PC-3 (cell line): ENCODE results near the gene DHX58. TPM values are rescaled to one million over a fixed set of nuclear protein-coding genes. Genes with fewer than 3 reads are reported as not detected.

Source experiments
- ATAC-seq: fragments of 200-7000 bp; cut with Tn5 transposase; 2 replicates; pipeline ENCODE4 v1.9.1; 2020; ENCODE audit warnings: mild to moderate bottlenecking, moderate library complexity
- BruUV-seq: library from RNA; stranded (reverse); fragments of 400-500 nt; replicated peaks from 2 replicates; lab custom pipeline; 2021; lab: Mats Ljungman, UMichigan
- CTCF ChIA-PET: fragments of 300-600 bp; sonication (Branson Sonifier 250); formaldehyde crosslinking; loops from one replicate; lab custom pipeline; 2022; ENCODE audit warnings: antibody characterized with exemption; lab: Charles Lee
- POLR2A ChIA-PET: fragments of 300-600 bp; sonication (Branson Sonifier 250); formaldehyde crosslinking; loops from one replicate; lab custom pipeline; 2022; ENCODE audit warnings: antibody characterized with exemption; ENCODE audit not compliant: unreplicated experiment; lab: Charles Lee
- DNase-seq: peaks from one replicate; pipeline ENCODE4 v3.0.0-alpha.2; 2015
- H2AFZ ChIP-seq: fragments of 300-600 bp; sonication (generic); 2 replicates; pipeline ENCODE4 v1.6.0; 2016; ENCODE audit warnings: antibody characterized with exemption, low read length
- H3F3A ChIP-seq: fragments of 300-600 bp; sonication (generic); one replicate; pipeline ENCODE4 v1.6.0; 2017; ENCODE audit warnings: antibody characterized with exemption, low read length, control low read depth, mild to moderate bottlenecking; ENCODE audit not compliant: unreplicated experiment
- H3K27ac ChIP-seq: fragments of 300-600 bp; sonication (generic); 2 replicates; pipeline ENCODE4 v1.5.1; 2016; ENCODE audit warnings: mild to moderate bottlenecking, low read length
- H3K27me3 ChIP-seq: fragments of 300-600 bp; sonication (generic); 2 replicates; pipeline ENCODE4 v1.6.1; 2016; ENCODE audit warnings: low read length, mixed read lengths
- H3K36me3 ChIP-seq: fragments of 300-600 bp; sonication (generic); 2 replicates; pipeline ENCODE4 v1.6.1; 2016; ENCODE audit warnings: low read depth, mixed run types, low read length, mixed read lengths
- H3K4me1 ChIP-seq: fragments of 300-600 bp; sonication (generic); 2 replicates; pipeline ENCODE4 v1.5.1; 2016; ENCODE audit warnings: low read length; ENCODE audit not compliant: insufficient read depth
- H3K4me2 ChIP-seq: fragments of 300-600 bp; sonication (generic); 2 replicates; pipeline ENCODE4 v1.6.0; 2016; ENCODE audit warnings: low read length
- H3K4me3 ChIP-seq: fragments of 300-600 bp; sonication (generic); 2 replicates; pipeline ENCODE4 v1.5.1; 2016; ENCODE audit warnings: mild to moderate bottlenecking, low read length, mixed read lengths
- H3K79me2 ChIP-seq: fragments of 300-600 bp; sonication (generic); 2 replicates; pipeline ENCODE4 v1.6.1; 2017; ENCODE audit warnings: low read length, mixed read lengths
- H3K9ac ChIP-seq: fragments of 300-600 bp; sonication (generic); 2 replicates; pipeline ENCODE4 v1.6.0; 2016; ENCODE audit warnings: mild to moderate bottlenecking, low read length
- H3K9me2 ChIP-seq: fragments of 300-600 bp; sonication (generic); replicated peaks from 2 replicates; pipeline ENCODE4 v1.6.1; 2016; ENCODE audit warnings: mixed run types, low read length, mixed read lengths
- H3K9me3 ChIP-seq: fragments of 300-600 bp; sonication (generic); 2 replicates; pipeline ENCODE4 v1.6.1; 2016; ENCODE audit warnings: low read length, mixed read lengths
- H4K20me1 ChIP-seq: fragments of 300-600 bp; sonication (generic); 2 replicates; pipeline ENCODE4 v1.6.1; 2016; ENCODE audit warnings: low read length, mixed read lengths
- CTCF ChIP-seq: fragments of 300-600 bp; sonication (generic); conservative IDR thresholded peaks from 2 replicates; pipeline ENCODE4 v1.5.1; 2017; ENCODE audit warnings: antibody characterized with exemption, low read depth, mild to moderate bottlenecking, low read length
- EZH2 ChIP-seq: fragments of 300-600 bp; sonication (generic); IDR thresholded peaks from one replicate; pipeline ENCODE4 v1.6.1; 2017; ENCODE audit warnings: antibody characterized with exemption, mild to moderate bottlenecking, low read length; ENCODE audit not compliant: unreplicated experiment
- EZH2phosphoT487 ChIP-seq: fragments of 300-600 bp; sonication (generic); IDR thresholded peaks from 2 replicates; pipeline ENCODE4 v1.6.1; 2018; ENCODE audit warnings: mild to moderate bottlenecking, antibody characterized with exemption, low read length, borderline replicate concordance
- intact Hi-C: fragments of 100-400 bp; cut with micrococcal nuclease; formaldehyde crosslinking; loops from 2 replicates; pipeline ENCODE4 v1.9.0; 2023
- total RNA-seq: library from RNA; depleted of rRNA; stranded (reverse); fragments of >200 nt; gene quantifications from 2 replicates; pipeline ENCODE4 v1.2.3, GENCODE V29; 2014

DHX58 gene
- total RNA-seq, 1 experiment from 2014 or later, result not detected

DNA sequence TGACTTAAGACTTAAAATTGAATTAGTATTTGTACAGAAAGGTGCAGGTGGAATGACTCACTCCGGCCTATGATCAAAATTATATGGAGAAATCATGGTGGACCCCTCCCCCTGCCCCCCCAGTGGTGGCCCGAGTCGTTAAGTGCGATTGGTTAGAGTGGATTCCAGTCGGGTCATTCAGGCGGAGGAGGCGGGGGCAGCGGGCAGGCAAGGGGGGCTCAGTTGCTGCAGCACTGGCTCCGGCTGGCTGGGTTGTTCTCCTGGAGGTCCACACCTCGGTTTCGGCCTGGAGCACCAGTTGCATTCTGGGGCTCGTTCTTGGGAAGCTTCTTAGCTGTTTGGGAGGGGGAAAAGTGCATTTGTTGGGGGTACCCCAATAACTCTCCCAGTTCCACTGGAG lies 13.1 kb upstream of the DHX58 start:
- no peaks in the 10 kb centered on the region for H3K79me2 ChIP-seq
- H3F3A ChIP-seq, result no peaks in the 10 kb centered on the region
- intact Hi-C loops, result no loop called here
- H3K4me1 ChIP-seq, result no peaks in the 10 kb centered on the region
- H3K9me2 ChIP-seq, result no peaks in the 10 kb centered on the region
- BruUV-seq, result no TSS peak
- H3K9ac ChIP-seq, result no peak overlapping the region
- no peaks in the 10 kb centered on the region for H3K9me3 ChIP-seq
- H2AFZ ChIP-seq, result no peak overlapping the region
- H4K20me1 ChIP-seq, result no peaks in the 10 kb centered on the region
- H3K27ac ChIP-seq, result no peak overlapping the region
- DNase-seq (no peak), ATAC-seq (no peak)
- H3K4me3 ChIP-seq, result no peak overlapping the region
- TF ChIP-seq CTCF (no peak), EZH2phosphoT487 (no peak), EZH2 (no peak)
- CTCF ChIA-PET, result no interaction called here
- H3K4me2 ChIP-seq, result no peak overlapping the region
- H3K27me3 ChIP-seq, result no peaks in the 10 kb centered on the region
- POLR2A ChIA-PET, result no interaction called here
- H3K36me3 ChIP-seq, result no peaks in the 10 kb centered on the region

- H3F3A ChIP-seq, result no peaks in the 10 kb centered on the region
- intact Hi-C loops, result no loop called here
- H3K9me2 ChIP-seq, result no peaks in the 10 kb centered on the region
- no peak overlapping the region for H3K4me3 ChIP-seq
- H3K9me3 ChIP-seq, result no peaks in the 10 kb centered on the region
- no peaks in the 10 kb centered on the region for H3K36me3 ChIP-seq
- H3K79me2 ChIP-seq, result no peaks in the 10 kb centered on the region
- H3K27me3 ChIP-seq, result no peaks in the 10 kb centered on the region
- DNase-seq, result no peak
- H4K20me1 ChIP-seq, result no peaks in the 10 kb centered on the region
- H3K4me2 ChIP-seq, result no peak overlapping the region
- no peak overlapping the region for H2AFZ ChIP-seq
- CTCF ChIA-PET, result no interaction called here
- no peak for ATAC-seq
- BruUV-seq, result no TSS peak
- H3K9ac ChIP-seq, result no peak overlapping the region
- no peaks in the 10 kb centered on the region for H3K4me1 ChIP-seq
- H3K27ac ChIP-seq, result no peak overlapping the region
- POLR2A ChIA-PET, result no interaction called here
- TF ChIP-seq EZH2phosphoT487, result no peak
- TF ChIP-seq CTCF, result no peak
- TF ChIP-seq EZH2, result no peak
Observed at GRCh38 chr17:42124256-42124655, 11.7 kb upstream of the DHX58 start.

DNA sequence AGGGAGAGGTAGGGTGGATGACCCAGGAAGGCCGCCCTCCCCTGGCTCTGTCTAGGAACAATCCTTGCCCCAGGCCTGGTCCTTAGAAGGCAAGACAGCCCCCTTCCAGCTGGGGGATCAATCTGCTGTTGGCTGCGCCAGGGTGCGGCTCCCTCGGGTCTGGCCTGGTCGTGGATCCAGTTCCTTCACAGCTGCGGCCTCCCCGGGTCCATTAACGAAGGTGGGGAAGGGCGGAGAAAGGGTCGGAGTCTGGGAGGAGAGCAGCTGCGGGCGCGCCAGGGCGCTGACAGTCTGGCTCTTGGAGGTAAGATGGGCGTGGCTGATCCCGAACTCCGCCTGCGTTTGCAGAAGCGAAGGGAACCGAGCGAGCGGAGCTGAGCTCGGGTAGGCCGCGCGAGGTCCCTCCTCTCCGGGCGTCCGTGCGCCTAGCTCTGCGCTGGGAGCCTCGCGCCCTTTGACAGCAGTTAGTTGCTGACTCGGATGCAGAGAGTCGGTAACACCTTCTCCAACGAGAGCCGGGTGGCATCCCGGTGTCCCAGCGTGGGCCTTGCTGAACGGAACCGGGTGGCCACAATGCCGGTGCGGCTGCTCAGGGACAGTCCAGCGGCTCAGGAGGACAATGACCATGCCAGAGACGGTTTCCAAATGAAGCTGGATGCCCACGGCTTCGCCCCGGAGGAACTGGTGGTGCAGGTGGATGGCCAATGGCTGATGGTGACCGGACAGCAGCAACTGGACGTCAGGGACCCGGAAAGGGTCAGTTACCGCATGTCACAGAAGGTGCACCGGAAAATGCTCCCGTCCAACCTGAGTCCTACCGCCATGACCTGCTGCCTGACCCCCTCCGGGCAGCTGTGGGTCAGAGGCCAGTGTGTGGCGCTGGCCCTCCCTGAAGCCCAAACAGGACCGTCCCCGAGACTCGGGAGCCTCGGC lies 10.1 kb upstream of the DHX58 start, which contains the start of gene HSPB9:
HSPB9 (plus strand) TSS at position 434 of the 933 bp plus-strand sequence; CDS start at position 481, 47 bp downstream.
- Histone ChIP-seq H3K27me3 (no peaks in the 10 kb centered on the region), H3K9me2 (no peaks in the 10 kb centered on the region), H3K9ac (no peak within 1 kb of the TSS), H3F3A (no peaks in the 10 kb centered on the region), H3K36me3 (no peaks in the 10 kb centered on the region), H3K9me3 (no peaks in the 10 kb centered on the region), H3K4me2 (no peak within 1 kb of the TSS), H3K79me2 (no peaks in the 10 kb centered on the region), H3K27ac (no peak within 1 kb of the TSS), H3K4me1 (no peaks in the 10 kb centered on the region), H3K4me3 (no peak within 1 kb of the TSS), H4K20me1 (no peaks in the 10 kb centered on the region), H2AFZ (no peak within 1 kb of the TSS)
- DNase-seq (no peak), ATAC-seq (no peak)
- ChIA-PET CTCF (no interaction called here), POLR2A (no interaction called here)
- no TSS peak for BruUV-seq
- intact Hi-C loops, result no loop called here
- no peak for TF ChIP-seq EZH2phosphoT487
- TF ChIP-seq CTCF, result no peak
- no peak for TF ChIP-seq EZH2
